Measurements from ENCODE around the gene RCC2.

Gene RCC2

DNA sequence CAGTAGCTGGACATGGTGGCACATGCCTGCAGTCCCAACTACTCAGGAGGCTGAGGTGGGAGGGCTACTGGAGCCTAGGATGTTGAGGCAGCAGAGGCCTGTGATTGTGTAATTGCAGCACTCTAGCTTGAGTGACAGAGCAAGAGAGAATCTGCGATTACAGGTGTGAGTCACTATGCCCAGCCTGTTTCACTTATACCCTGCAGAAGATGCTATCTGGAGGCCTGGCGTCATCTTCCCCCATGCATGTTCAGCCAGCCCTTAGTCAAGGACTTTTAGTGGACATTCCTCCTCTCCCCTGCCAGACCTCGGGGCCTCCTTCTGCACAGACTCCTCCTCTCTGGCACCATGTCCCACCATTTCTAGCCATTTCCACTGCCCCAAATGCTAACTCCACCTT lies 36.3 kb upstream of the RCC2 start:
- no peak overlapping the region for H3K27ac ChIP-seq (ENCODE audit: extremely low read depth, low read depth, low read length)
- no peaks in the 10 kb centered on the region for H3K9me3 ChIP-seq (ENCODE audit: control insufficient read depth, insufficient read depth, low read depth, low read length)
- H3K4me1 ChIP-seq (ENCODE audit: control insufficient read depth, insufficient read depth, low read length) = no peaks in the 10 kb centered on the region
- CTCF ChIA-PET = interaction anchor here (0.6 to 3.1 kb wide), 10 partner anchors 8 to 351 kb away, joined by 3 to 11 read pairs (median 4); no protein-coding TSS in a partner anchor
- no peaks in the 10 kb centered on the region for H3K36me3 ChIP-seq (ENCODE audit: control insufficient read depth in 2 of 2, insufficient read depth in 1 of 2, low read length in 2 of 2)
- no peak overlapping the region for H3K4me3 ChIP-seq (ENCODE audit: low read depth, low read length)
- TF ChIP-seq ZNF664 (tag by site-specific recombination; IDR thresholded peaks at IDR 0.05) (no peak), SCRT2 (tag by site-specific recombination; IDR thresholded peaks at IDR 0.05) (peak; percentile 64), SP7 (tag by site-specific recombination; IDR thresholded peaks at IDR 0.05) (peak; percentile 60), PRDM1 (tag by site-specific recombination; IDR thresholded peaks at IDR 0.05) (peak; percentile 82), OSR2 (tag by site-specific recombination; IDR thresholded peaks at IDR 0.05) (peak; percentile 57; the same call in 1 of the 2 replicates), ZNF600 (tag by site-specific recombination; IDR thresholded peaks at IDR 0.05) (no peak), ZNF585B (tag by site-specific recombination; IDR thresholded peaks at IDR 0.05) (no peak), ZNF776 (tag by site-specific recombination; IDR thresholded peaks at IDR 0.05; ENCODE audit: borderline replicate concordance) (no peak), ZNF521 (tag by site-specific recombination; IDR thresholded peaks at IDR 0.05) (no peak)
- TF ChIP-seq, protein P1, sequence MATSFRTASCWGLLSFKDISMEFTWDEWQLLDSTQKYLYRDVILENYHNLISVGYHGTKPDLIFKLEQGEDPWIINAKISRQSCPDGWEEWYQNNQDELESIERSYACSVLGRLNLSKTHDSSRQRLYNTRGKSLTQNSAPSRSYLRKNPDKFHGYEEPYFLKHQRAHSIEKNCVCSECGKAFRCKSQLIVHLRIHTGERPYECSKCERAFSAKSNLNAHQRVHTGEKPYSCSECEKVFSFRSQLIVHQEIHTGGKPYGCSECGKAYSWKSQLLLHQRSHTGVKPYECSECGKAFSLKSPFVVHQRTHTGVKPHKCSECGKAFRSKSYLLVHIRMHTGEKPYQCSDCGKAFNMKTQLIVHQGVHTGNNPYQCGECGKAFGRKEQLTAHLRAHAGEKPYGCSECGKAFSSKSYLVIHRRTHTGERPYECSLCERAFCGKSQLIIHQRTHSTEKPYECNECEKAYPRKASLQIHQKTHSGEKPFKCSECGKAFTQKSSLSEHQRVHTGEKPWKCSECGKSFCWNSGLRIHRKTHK (tag by site-specific recombination; IDR thresholded peaks at IDR 0.05) = no peak
- TF ChIP-seq, protein P2, sequence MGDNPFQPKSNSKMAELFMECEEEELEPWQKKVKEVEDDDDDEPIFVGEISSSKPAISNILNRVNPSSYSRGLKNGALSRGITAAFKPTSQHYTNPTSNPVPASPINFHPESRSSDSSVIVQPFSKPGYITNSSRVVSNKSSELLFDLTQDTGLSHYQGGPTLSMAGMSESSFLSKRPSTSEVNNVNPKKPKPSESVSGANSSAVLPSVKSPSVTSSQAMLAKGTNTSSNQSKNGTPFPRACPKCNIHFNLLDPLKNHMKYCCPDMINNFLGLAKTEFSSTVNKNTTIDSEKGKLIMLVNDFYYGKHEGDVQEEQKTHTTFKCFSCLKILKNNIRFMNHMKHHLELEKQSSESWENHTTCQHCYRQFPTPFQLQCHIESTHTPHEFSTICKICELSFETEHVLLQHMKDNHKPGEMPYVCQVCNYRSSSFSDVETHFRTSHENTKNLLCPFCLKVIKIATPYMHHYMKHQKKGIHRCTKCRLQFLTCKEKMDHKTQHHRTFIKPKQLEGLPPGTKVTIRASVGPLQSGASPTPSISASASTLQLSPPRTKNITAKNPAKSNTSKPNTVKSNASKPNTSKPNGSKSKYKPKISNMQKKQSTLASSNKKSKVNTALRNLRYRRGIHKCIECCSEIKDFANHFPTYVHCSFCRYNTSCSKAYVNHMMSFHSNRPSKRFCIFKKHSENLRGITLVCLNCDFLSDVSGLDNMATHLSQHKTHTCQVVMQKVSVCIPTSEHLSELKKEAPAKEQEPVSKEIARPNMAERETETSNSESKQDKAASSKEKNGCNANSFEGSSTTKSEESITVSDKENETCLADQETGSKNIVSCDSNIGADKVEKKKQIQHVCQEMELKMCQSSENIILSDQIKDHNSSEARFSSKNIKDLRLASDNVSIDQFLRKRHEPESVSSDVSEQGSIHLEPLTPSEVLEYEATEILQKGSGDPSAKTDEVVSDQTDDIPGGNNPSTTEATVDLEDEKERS (tag by site-specific recombination; IDR thresholded peaks at IDR 0.05) = no peak
- TF ChIP-seq, protein P3, sequence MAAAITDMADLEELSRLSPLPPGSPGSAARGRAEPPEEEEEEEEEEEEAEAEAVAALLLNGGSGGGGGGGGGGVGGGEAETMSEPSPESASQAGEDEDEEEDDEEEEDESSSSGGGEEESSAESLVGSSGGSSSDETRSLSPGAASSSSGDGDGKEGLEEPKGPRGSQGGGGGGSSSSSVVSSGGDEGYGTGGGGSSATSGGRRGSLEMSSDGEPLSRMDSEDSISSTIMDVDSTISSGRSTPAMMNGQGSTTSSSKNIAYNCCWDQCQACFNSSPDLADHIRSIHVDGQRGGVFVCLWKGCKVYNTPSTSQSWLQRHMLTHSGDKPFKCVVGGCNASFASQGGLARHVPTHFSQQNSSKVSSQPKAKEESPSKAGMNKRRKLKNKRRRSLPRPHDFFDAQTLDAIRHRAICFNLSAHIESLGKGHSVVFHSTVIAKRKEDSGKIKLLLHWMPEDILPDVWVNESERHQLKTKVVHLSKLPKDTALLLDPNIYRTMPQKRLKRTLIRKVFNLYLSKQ (tag by site-specific recombination; IDR thresholded peaks at IDR 0.05; ENCODE audit: borderline replicate concordance) = no peak
- TF ChIP-seq, protein P4, sequence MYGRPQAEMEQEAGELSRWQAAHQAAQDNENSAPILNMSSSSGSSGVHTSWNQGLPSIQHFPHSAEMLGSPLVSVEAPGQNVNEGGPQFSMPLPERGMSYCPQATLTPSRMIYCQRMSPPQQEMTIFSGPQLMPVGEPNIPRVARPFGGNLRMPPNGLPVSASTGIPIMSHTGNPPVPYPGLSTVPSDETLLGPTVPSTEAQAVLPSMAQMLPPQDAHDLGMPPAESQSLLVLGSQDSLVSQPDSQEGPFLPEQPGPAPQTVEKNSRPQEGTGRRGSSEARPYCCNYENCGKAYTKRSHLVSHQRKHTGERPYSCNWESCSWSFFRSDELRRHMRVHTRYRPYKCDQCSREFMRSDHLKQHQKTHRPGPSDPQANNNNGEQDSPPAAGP (tag by site-specific recombination; IDR thresholded peaks at IDR 0.05) = 0 out of 2 replicates have a peak, but pooled peaks have one; percentile 31
- TF ChIP-seq, protein P5, sequence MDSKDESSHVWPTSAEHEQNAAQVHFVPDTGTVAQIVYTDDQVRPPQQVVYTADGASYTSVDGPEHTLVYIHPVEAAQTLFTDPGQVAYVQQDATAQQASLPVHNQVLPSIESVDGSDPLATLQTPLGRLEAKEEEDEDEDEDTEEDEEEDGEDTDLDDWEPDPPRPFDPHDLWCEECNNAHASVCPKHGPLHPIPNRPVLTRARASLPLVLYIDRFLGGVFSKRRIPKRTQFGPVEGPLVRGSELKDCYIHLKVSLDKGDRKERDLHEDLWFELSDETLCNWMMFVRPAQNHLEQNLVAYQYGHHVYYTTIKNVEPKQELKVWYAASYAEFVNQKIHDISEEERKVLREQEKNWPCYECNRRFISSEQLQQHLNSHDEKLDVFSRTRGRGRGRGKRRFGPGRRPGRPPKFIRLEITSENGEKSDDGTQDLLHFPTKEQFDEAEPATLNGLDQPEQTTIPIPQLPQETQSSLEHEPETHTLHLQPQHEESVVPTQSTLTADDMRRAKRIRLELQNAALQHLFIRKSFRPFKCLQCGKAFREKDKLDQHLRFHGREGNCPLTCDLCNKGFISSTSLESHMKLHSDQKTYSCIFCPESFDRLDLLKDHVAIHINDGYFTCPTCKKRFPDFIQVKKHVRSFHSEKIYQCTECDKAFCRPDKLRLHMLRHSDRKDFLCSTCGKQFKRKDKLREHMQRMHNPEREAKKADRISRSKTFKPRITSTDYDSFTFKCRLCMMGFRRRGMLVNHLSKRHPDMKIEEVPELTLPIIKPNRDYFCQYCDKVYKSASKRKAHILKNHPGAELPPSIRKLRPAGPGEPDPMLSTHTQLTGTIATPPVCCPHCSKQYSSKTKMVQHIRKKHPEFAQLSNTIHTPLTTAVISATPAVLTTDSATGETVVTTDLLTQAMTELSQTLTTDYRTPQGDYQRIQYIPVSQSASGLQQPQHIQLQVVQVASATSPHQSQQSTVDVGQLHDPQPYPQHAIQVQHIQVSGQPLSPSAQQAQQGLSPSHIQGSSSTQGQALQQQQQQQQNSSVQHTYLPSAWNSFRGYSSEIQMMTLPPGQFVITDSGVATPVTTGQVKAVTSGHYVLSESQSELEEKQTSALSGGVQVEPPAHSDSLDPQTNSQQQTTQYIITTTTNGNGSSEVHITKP (tag by site-specific recombination; IDR thresholded peaks at IDR 0.05) = peak; percentile 39; the same call in 1 of the 2 replicates
- POLR2A ChIA-PET = interaction anchor here (0.6 kb wide), 1 partner anchor 190 kb away, joined by 5 read pairs; no protein-coding TSS in a partner anchor

Measured in HEK293 (cell line).